H1 (cell line): ENCODE results near the gene MAST1. TPM values are rescaled to one million over a fixed set of nuclear protein-coding genes. Genes with fewer than 3 reads are reported as not detected.

Experiments used
- CTCF ChIA-PET: fragments of 300-600 bp; sonication (Branson Sonifier 250); formaldehyde crosslinking; loops from one replicate; lab custom pipeline; 2021; ENCODE audit not compliant: partially characterized antibody; lab: Charles Lee
- POLR2A ChIA-PET: fragments of 300-600 bp; sonication (Branson Sonifier 250); formaldehyde crosslinking; loops from one replicate; lab custom pipeline; 2021; ENCODE audit warnings: inconsistent platforms; ENCODE audit not compliant: partially characterized antibody; lab: Charles Lee
- DNase-seq, 2 experiments: peaks; one replicate each; pipeline versions ENCODE4 v3.0.0 to v3.0.0-alpha.2; 2010 to 2022; ENCODE audit warnings: low spot score in 2 of 2, low read depth in 1 of 2, mixed read lengths in 1 of 2
- FAIRE-seq: peaks from 2 replicates; lab custom pipeline; 2011; peaks lifted over from hg19 to GRCh38; lab: Jason Lieb, UNC
- H2AFZ ChIP-seq: 2 replicates; pipeline ENCODE4 v1.8.1; 2012; ENCODE audit warnings: low read length, inconsistent platforms
- H2AK5ac ChIP-seq: 2 replicates; pipeline ENCODE4 v1.6.1; 2013; ENCODE audit warnings: low read depth, low read length
- H2BK120ac ChIP-seq: replicated peaks from 2 replicates; pipeline ENCODE3; 2013; ENCODE audit warnings: low read depth, low read length, inconsistent platforms
- H2BK12ac ChIP-seq: 2 replicates; pipeline ENCODE4 v1.6.1; 2013; ENCODE audit warnings: low read depth, low read length
- H2BK15ac ChIP-seq: 2 replicates; pipeline ENCODE4 v1.6.1; 2013; ENCODE audit warnings: low read length
- H2BK20ac ChIP-seq: 2 replicates; pipeline ENCODE4 v1.6.1; 2013; ENCODE audit warnings: low read length
- H2BK5ac ChIP-seq: 2 replicates; pipeline ENCODE4 v1.6.1; 2013; ENCODE audit warnings: low read depth, low read length
- H3K14ac ChIP-seq: 2 replicates; pipeline ENCODE4 v1.6.1; 2013; ENCODE audit warnings: inconsistent platforms; ENCODE audit not compliant: insufficient read length
- H3K18ac ChIP-seq: 2 replicates; pipeline ENCODE4 v1.6.1; 2013; ENCODE audit warnings: low read length; ENCODE audit errors: extremely low read depth
- H3K23ac ChIP-seq: 2 replicates; pipeline ENCODE4 v1.6.1; 2013; ENCODE audit warnings: inconsistent platforms; ENCODE audit not compliant: insufficient read length
- H3K23me2 ChIP-seq: 2 replicates; pipeline ENCODE4 v1.6.1; 2013; ENCODE audit warnings: low read depth, low read length
- H3K27ac ChIP-seq: 2 replicates; pipeline ENCODE4 v1.6.1; 2011; ENCODE audit warnings: low read depth, low read length, inconsistent platforms
- H3K27me3 ChIP-seq, 4 experiments: replicated peaks in 1 of 4; 1 replicate in 1 of 4; 2 replicates in 3 of 4; pipeline versions ENCODE4 v1.6.1 to v1.8.1; 2011 to 2013; ENCODE audit warnings: low read length in 3 of 4, mild to moderate bottlenecking in 3 of 4, inconsistent platforms in 2 of 4, mixed read lengths in 2 of 4, moderate library complexity in 1 of 4; ENCODE audit not compliant: control insufficient read depth in 3 of 4, insufficient read depth in 3 of 4; ENCODE audit errors: extremely low read depth in 1 of 4
- H3K36me3 ChIP-seq, 4 experiments: 2 replicates each; pipeline versions ENCODE4 v1.6.1 to v1.8.1; 2011 to 2013; ENCODE audit warnings: mild to moderate bottlenecking in 4 of 4, low read length in 3 of 4, moderate library complexity in 2 of 4, control low read depth in 1 of 4, inconsistent platforms in 1 of 4; ENCODE audit not compliant: insufficient read depth in 4 of 4, control insufficient read depth in 2 of 4
- H3K4ac ChIP-seq: replicated peaks from 2 replicates; pipeline ENCODE3; 2013; ENCODE audit warnings: low read length, low read depth, mixed read lengths, inconsistent platforms; ENCODE audit not compliant: insufficient read length
- H3K4me1 ChIP-seq, 4 experiments: replicated peaks in 1 of 4; 1 replicate in 1 of 4; 2 replicates in 3 of 4; pipeline versions ENCODE4 v1.6.1 to v1.8.1; 2011 to 2013; ENCODE audit warnings: low read length in 3 of 4, inconsistent platforms in 2 of 4, mixed read lengths in 1 of 4; ENCODE audit not compliant: insufficient read depth in 4 of 4, control insufficient read depth in 3 of 4
- H3K4me2 ChIP-seq, 2 experiments: 2 replicates each; pipeline versions ENCODE4 v1.6.1 to v1.8.1; 2011 to 2013; ENCODE audit warnings: low read depth in 2 of 2, low read length in 2 of 2, control low read depth in 1 of 2, inconsistent platforms in 1 of 2, mild to moderate bottlenecking in 1 of 2; ENCODE audit not compliant: insufficient read depth in 1 of 2
- H3K4me3 ChIP-seq, 4 experiments: fragments of 200-600, 300-600 bp in 1 of 4; sonication (generic), shearing (Covaris generic), sonication (Bioruptor Twin) in 1 of 4; 2 replicates each; pipeline versions ENCODE4 v1.5.1 to v1.8.1; 2011 to 2016; ENCODE audit warnings: low read length in 4 of 4, low read depth in 3 of 4, control low read depth in 2 of 4, inconsistent platforms in 2 of 4, mild to moderate bottlenecking in 2 of 4, mixed read lengths in 1 of 4, moderate library complexity in 1 of 4; ENCODE audit not compliant: insufficient read depth in 2 of 4; ENCODE audit errors: extremely low read depth in 1 of 4
- H3K56ac ChIP-seq: replicated peaks from 2 replicates; pipeline ENCODE3; 2013; ENCODE audit warnings: low read depth, mild to moderate bottlenecking, mixed read lengths, low read length, inconsistent platforms; ENCODE audit not compliant: insufficient read length
- H3K79me1 ChIP-seq: 2 replicates; pipeline ENCODE4 v1.6.1; 2013; ENCODE audit warnings: low read depth, low read length, control low read depth
- H3K79me2 ChIP-seq, 2 experiments: 2 replicates each; pipeline versions ENCODE4 v1.6.1 to v1.8.1; 2012 to 2013; ENCODE audit warnings: low read length in 2 of 2, mild to moderate bottlenecking in 2 of 2, inconsistent platforms in 1 of 2; ENCODE audit not compliant: insufficient read depth in 2 of 2, control insufficient read depth in 1 of 2
- H3K9ac ChIP-seq, 4 experiments: replicated peaks in 1 of 4; 1 replicate in 1 of 4; 2 replicates in 3 of 4; pipeline versions ENCODE4 v1.6.1 to v1.8.1; 2011 to 2013; ENCODE audit warnings: low read depth in 3 of 4, low read length in 3 of 4, control low read depth in 2 of 4, mild to moderate bottlenecking in 2 of 4, moderate library complexity in 2 of 4, inconsistent platforms in 1 of 4; ENCODE audit errors: extremely low read depth in 1 of 4
- H3K9me3 ChIP-seq, 2 experiments: 2 replicates each; pipeline versions ENCODE4 v1.6.1 to v1.8.1; 2012 to 2013; ENCODE audit warnings: mild to moderate bottlenecking in 2 of 2, moderate library complexity in 2 of 2, control low read depth in 1 of 2, inconsistent platforms in 1 of 2, low read depth in 1 of 2, low read length in 1 of 2, mixed read lengths in 1 of 2; ENCODE audit not compliant: insufficient read depth in 2 of 2
- H4K20me1 ChIP-seq, 2 experiments: replicated peaks in 1 of 2; 2 replicates each; pipeline versions ENCODE3 to v1.8.1; 2011 to 2013; ENCODE audit warnings: inconsistent platforms in 2 of 2, low read length in 2 of 2, mild to moderate bottlenecking in 1 of 2; ENCODE audit not compliant: insufficient read depth in 2 of 2, control insufficient read depth in 1 of 2
- H4K5ac ChIP-seq: 2 replicates; pipeline ENCODE4 v1.6.1; 2013; ENCODE audit warnings: low read length, low read depth, mixed read lengths, inconsistent platforms; ENCODE audit not compliant: insufficient read length
- H4K8ac ChIP-seq: 2 replicates; pipeline ENCODE4 v1.8.0; 2013; ENCODE audit warnings: mild to moderate bottlenecking, moderate library complexity, low read length, inconsistent platforms; ENCODE audit not compliant: insufficient read depth; ENCODE audit errors: extremely low read depth
- H4K91ac ChIP-seq: replicated peaks from 2 replicates; pipeline ENCODE3; 2013; ENCODE audit warnings: low read length, mixed read lengths, inconsistent platforms; ENCODE audit not compliant: insufficient read length
- CEBPB ChIP-seq: IDR thresholded peaks from 2 replicates; pipeline ENCODE4 v1.6.1; 2012; ENCODE audit warnings: low read depth, low read length
- CHD1 ChIP-seq: IDR thresholded peaks from 2 replicates; pipeline ENCODE4 v1.6.1; 2012; ENCODE audit warnings: low read depth, low read length, improper control_type of control experiment
- JUN ChIP-seq: IDR thresholded peaks from 2 replicates; pipeline ENCODE4 v1.6.1; 2011; ENCODE audit warnings: low read depth, mild to moderate bottlenecking, improper control_type of control experiment, low read length
- MAX ChIP-seq: IDR thresholded peaks from 2 replicates; pipeline ENCODE4 v1.6.1; 2012; ENCODE audit warnings: inconsistent platforms
- POLR2AphosphoS5 ChIP-seq: IDR thresholded peaks from 2 replicates; pipeline ENCODE4 v1.6.1; 2011; ENCODE audit warnings: low read depth, low read length
- RAD21 ChIP-seq, 2 experiments: IDR thresholded peaks in 1 of 2; conservative IDR thresholded peaks in 1 of 2; 2 replicates each; pipeline ENCODE4 v1.6.1; 2011; ENCODE audit warnings: low read depth in 2 of 2, low read length in 2 of 2, improper control_type of control experiment in 1 of 2, inconsistent platforms in 1 of 2, mild to moderate bottlenecking in 1 of 2, moderate library complexity in 1 of 2
- SIN3A ChIP-seq, 2 experiments: IDR thresholded peaks in 1 of 2; conservative IDR thresholded peaks in 1 of 2; 2 replicates each; pipeline ENCODE4 v1.6.1; 2011 to 2012; ENCODE audit warnings: low read length in 2 of 2, improper control_type of control experiment in 1 of 2, low read depth in 1 of 2, mild to moderate bottlenecking in 1 of 2
- SIRT6 ChIP-seq: IDR thresholded peaks from one replicate; pipeline ENCODE4 v1.7.1; 2012; ENCODE audit warnings: low read length, inconsistent platforms
- SP4 ChIP-seq: IDR thresholded peaks from 2 replicates; pipeline ENCODE4 v1.6.1; 2012; ENCODE audit warnings: low read length, inconsistent platforms
- TAF1 ChIP-seq: IDR thresholded peaks from 2 replicates; pipeline ENCODE4 v1.6.1; 2011; ENCODE audit warnings: mild to moderate bottlenecking, low read depth, low read length
- YY1 ChIP-seq: IDR thresholded peaks from 2 replicates; pipeline ENCODE4 v1.6.1; 2011; ENCODE audit warnings: low read depth, mild to moderate bottlenecking, low read length
- WGBS, 2 experiments: shearing (Covaris generic) in 1 of 2; methylation state at CpG; one replicate each; pipeline versions ENCODE4 v1.1.6 to v1.1.7; 2013 to 2015; ENCODE audit warnings: low lambda C conversion rate in 2 of 2, mixed read lengths in 2 of 2, inconsistent platforms in 1 of 2, low coverage in 1 of 2, missing lambda C conversion rate in 1 of 2; ENCODE audit not compliant: insufficient replicate concordance in 2 of 2, insufficient coverage in 1 of 2, insufficient read length in 1 of 2; ENCODE audit errors: extremely low coverage in 1 of 2, missing lambda C conversion rate in 1 of 2; 5-methylcytosine and 5-hydroxymethylcytosine counted together
- polyA plus RNA-seq, 7 experiments: library from polyadenylated mRNA; depleted of rRNA in 3 of 7; stranded (reverse) in 5 of 7; unstranded in 2 of 7; fragments of >200 nt in 5 of 7; fragments of 200-250 nt in 2 of 7; gene quantifications; 1 replicate in 5 of 7; 2 replicates in 1 of 7; 4 replicates in 1 of 7; pipeline versions ENCODE4 v1.2.1 to v1.2.3, GENCODE V29; 2011 to 2013; ENCODE audit warnings: missing spikeins in 2 of 7, mixed read lengths in 2 of 7
- total RNA-seq: library from RNA; stranded (reverse); fragmentation: NEBNext Ultra II Directional; extraction: Animal tissue kit (Norgen Biotek cat#: 25700); gene quantifications from 2 replicates; pipeline ENCODE4 v1.2.1, GENCODE V29; 2021

The MAST1 gene
- total and polyA plus RNA-seq, 2 of the 8 experiments (the other 6 are each of a cell fraction or from before 2014, with no cell fraction given), result 15.6 to 28.3 TPM

DNA sequence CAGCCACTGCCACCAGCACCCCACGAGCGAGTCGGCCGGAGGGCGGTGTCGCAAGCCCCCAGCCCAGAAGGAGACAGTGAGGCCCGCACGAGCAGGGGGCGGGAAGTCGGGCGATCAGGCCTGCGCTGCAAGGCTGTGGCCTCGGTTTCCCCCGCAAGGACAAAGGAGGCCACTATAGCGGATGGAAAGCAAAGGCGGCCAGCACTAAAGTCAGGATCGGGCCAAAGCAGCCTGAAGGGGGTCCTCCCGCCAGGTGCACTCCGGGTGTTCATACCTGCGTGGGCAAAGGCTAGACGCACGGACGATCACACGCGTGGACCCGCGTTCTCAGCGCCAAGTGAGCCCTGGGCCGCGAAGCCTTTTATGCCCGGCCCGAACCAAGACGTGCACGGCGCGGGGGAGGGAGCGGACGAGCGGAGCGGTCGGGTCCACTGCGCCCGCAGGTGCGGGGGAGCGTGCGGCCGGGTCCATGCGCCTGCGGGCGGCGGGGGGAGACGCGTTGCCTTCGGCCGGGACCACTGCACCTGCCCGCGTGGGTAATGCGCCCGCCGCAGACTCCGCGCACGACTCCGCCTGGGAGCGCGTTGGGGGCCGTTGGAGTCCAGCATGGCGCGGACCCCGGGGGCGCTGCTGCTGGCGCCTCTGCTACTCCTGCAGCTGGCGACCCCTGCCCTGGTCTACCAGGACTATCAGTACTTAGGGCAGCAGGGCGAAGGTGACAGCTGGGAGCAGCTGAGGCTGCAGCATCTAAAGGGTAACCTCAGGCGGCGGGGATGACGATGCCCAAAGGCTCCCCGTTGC, 36.6 kb upstream of the MAST1 start, which contains the start of the genes PRDX2 and THSD8:
PRDX2 (minus strand) TSS at position 335 of the 801 bp plus-strand sequence. CDS start 539 bp downstream, outside the sequence.
THSD8 (plus strand) TSS at position 604 of the 801 bp plus-strand sequence; CDS start at position 607, 3 bp downstream.
- H3K56ac ChIP-seq, result peak within 1 kb of the TSS; percentile 20
- H4K8ac ChIP-seq, result peak within 1 kb of the TSS; percentile 94
- 1% methylated on average over 73 of the region's 78 CpGs; no CpG with 5 or more reads in 1 of the 2 experiments for WGBS, 2 experiments
- H3K79me2 ChIP-seq, result peaks cover 0 to 12% of the 10 kb centered on the region in 2 experiments; a peak in 2 of 4 replicates
- ChIA-PET CTCF (interaction anchor here (0.7 to 17.9 kb wide), 11 partner anchors 10 to 164 kb away, joined by 3 to 288 read pairs (median 7); partner anchors contain the start of gene JUNB), POLR2A (interaction anchor here (0.6 to 15.2 kb wide), 17 partner anchors 10 to 1358 kb away, joined by 3 to 317 read pairs (median 3); partner anchors contain the start of genes FBXW9, HOOK2, JUNB and TRIR)
- H2BK120ac ChIP-seq, result no peak within 1 kb of the TSS
- H2BK5ac ChIP-seq, result peak within 1 kb of the TSS; percentile 82
- H3K27ac ChIP-seq, result peak within 1 kb of the TSS; percentile 71; the same call in 1 of the 2 replicates
- H2BK15ac ChIP-seq, result peak within 1 kb of the TSS; percentile 61; the same call in 1 of the 2 replicates
- H3K18ac ChIP-seq, result peak within 1 kb of the TSS; percentile 88
- peak within 1 kb of the TSS; percentile 91 to 92 for H3K4me2 ChIP-seq
- 0 out of 2 replicates have a peak within 1 kb of the TSS, but pooled peaks have one; percentile 50 for H2BK12ac ChIP-seq
- peak within 1 kb of the TSS; percentile 85 to 98 (median 97) for H3K4me3 ChIP-seq
- no peak for FAIRE-seq
- peaks cover 8 to 19% (median 14%) of the 10 kb centered on the region in 4 experiments; a peak in 7 of 8 replicates for H3K36me3 ChIP-seq
- H4K20me1 ChIP-seq, result peaks cover 0 to 6% of the 10 kb centered on the region in 2 experiments
- peak within 1 kb of the TSS; percentile 67 to 84 (median 81); a peak in 6 of 7 replicates for H3K9ac ChIP-seq
- H4K91ac ChIP-seq, result peak within 1 kb of the TSS; percentile 95
- peak in 1 of 2 experiments; percentile 87 for DNase-seq
- peaks cover 0 to 4% (median under 1%) of the 10 kb centered on the region in 4 experiments; a peak in 2 of 7 replicates for H3K27me3 ChIP-seq
- H3K9me3 ChIP-seq, result no peaks in the 10 kb centered on the region
- H3K79me1 ChIP-seq, result peaks cover 7% of the 10 kb centered on the region
- H3K14ac ChIP-seq, result no peak within 1 kb of the TSS
- peaks cover 15% of the 10 kb centered on the region; the same call in 1 of the 2 replicates for H3K23me2 ChIP-seq
- H3K23ac ChIP-seq, result no peak within 1 kb of the TSS
- H2BK20ac ChIP-seq, result no peak within 1 kb of the TSS
- H2AK5ac ChIP-seq, result peak within 1 kb of the TSS; percentile 45; the same call in 1 of the 2 replicates
- H3K4me1 ChIP-seq, result peaks cover 0 to 14% (median 10%) of the 10 kb centered on the region in 4 experiments; a peak in 5 of 7 replicates
- H3K4ac ChIP-seq, result peak within 1 kb of the TSS; percentile 40
- peak within 1 kb of the TSS; percentile 84 for H2AFZ ChIP-seq
- peak within 1 kb of the TSS; percentile 92 for H4K5ac ChIP-seq
- TF ChIP-seq POLR2AphosphoS5, result peak; percentile 91
- TF ChIP-seq SIN3A (conservative IDR thresholded peaks at IDR 0.05 in 1 of 2, IDR thresholded peaks at IDR 0.05 in 1 of 2; ENCODE audit: low read depth in 1 of 2, low read length in 2 of 2), result peak; percentile 86 to 88; a peak in 3 of 4 replicates
- TF ChIP-seq JUN, result no peak
- TF ChIP-seq CHD1, result peak; percentile 99
- TF ChIP-seq RAD21 (IDR thresholded peaks at IDR 0.05 in 1 of 2, conservative IDR thresholded peaks at IDR 0.05 in 1 of 2; ENCODE audit: low read depth in 2 of 2, low read length in 2 of 2), result no peak
- peak; percentile 80 for TF ChIP-seq MAX
- TF ChIP-seq SIRT6, result no peak
- TF ChIP-seq YY1, result peak; percentile 18; the same call in 1 of the 2 replicates
- no peak for TF ChIP-seq CEBPB
- TF ChIP-seq TAF1, result peak; percentile 86
- no peak for TF ChIP-seq SP4
